Testis (tissue), 2 donors: ENCODE measurements around the gene C20orf96.

Source experiments
- CTCF ChIP-seq, 3 experiments: fragments of 450-650 bp in 2 of 3; fragments of 200-600 bp in 1 of 3; sonication (generic) in 1 of 3; IDR thresholded peaks; one replicate each; pipeline ENCODE4 v1.5.1; 2016 to 2019; ENCODE audit warnings: antibody characterized with exemption in 3 of 3, mild to moderate bottlenecking in 2 of 3, moderate library complexity in 1 of 3
- POLR2A ChIP-seq: fragments of 450-650 bp; IDR thresholded peaks from one replicate; pipeline ENCODE4 v1.6.1; 2017; ENCODE audit warnings: antibody characterized with exemption, mild to moderate bottlenecking, moderate library complexity

- TF ChIP-seq CTCF (IDR thresholded peaks at IDR 0.05) (no peak), POLR2A (no peak)
Observed at GRCh38 chr20:227439-228105, 63.0 kb downstream of the C20orf96 start.
